Measurements from ENCODE around the gene NAPG. TPM values are rescaled to one million over a fixed set of nuclear protein-coding genes. Genes with fewer than 3 reads are reported as not detected.
A peak's percentile ranks its signal among the peaks of the same experiment; 100 is the strongest.

NAPG gene
- total and polyA plus RNA-seq, 10 of the 15 experiments (the other 5 are each of a cell fraction or from before 2014, with no cell fraction given): 20.5 to 34.8 (median 24.0) TPM

DNA sequence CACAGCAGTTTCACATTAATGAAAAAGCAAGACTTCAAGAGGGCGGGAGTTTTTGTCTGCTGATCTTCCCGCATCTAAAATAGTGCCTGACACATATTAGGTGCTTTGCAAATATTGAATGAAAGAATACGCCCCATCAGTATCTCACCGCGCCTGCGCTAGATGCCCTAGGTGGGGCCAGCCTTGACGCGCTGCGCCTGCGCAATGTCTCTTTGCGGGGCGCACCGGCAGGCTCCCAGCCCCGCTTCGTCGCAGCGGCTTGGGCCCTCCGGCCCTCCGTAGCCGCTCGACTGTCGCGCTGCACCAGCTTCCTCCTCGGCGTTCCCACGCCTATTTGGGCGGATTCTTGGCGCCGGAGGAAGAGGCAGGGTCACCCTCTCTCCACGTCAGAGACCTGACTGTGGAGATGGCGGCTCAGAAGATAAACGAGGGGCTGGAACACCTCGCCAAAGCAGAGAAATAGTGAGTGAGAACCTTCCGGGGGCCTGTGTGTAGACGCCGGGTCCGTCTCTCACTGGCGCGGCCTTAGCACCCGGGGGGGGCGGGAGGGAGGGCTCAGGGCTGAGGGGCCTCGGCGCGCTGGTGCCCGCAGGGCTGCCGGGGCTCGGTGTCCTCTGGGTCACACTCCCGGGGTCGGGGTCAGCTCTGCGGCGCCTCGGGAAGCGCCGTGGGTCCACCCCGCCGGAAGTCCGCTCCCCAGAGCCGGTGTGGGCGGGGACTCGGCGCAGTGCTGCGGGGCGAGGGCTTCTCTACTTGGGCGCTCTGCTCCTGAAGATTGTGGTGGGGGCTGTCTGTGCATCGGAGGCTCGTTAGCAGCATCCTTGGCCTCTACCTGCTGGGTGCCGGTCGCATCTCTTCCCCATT, at the start of gene NAPG (continued):
- TF ChIP-seq, protein P1, sequence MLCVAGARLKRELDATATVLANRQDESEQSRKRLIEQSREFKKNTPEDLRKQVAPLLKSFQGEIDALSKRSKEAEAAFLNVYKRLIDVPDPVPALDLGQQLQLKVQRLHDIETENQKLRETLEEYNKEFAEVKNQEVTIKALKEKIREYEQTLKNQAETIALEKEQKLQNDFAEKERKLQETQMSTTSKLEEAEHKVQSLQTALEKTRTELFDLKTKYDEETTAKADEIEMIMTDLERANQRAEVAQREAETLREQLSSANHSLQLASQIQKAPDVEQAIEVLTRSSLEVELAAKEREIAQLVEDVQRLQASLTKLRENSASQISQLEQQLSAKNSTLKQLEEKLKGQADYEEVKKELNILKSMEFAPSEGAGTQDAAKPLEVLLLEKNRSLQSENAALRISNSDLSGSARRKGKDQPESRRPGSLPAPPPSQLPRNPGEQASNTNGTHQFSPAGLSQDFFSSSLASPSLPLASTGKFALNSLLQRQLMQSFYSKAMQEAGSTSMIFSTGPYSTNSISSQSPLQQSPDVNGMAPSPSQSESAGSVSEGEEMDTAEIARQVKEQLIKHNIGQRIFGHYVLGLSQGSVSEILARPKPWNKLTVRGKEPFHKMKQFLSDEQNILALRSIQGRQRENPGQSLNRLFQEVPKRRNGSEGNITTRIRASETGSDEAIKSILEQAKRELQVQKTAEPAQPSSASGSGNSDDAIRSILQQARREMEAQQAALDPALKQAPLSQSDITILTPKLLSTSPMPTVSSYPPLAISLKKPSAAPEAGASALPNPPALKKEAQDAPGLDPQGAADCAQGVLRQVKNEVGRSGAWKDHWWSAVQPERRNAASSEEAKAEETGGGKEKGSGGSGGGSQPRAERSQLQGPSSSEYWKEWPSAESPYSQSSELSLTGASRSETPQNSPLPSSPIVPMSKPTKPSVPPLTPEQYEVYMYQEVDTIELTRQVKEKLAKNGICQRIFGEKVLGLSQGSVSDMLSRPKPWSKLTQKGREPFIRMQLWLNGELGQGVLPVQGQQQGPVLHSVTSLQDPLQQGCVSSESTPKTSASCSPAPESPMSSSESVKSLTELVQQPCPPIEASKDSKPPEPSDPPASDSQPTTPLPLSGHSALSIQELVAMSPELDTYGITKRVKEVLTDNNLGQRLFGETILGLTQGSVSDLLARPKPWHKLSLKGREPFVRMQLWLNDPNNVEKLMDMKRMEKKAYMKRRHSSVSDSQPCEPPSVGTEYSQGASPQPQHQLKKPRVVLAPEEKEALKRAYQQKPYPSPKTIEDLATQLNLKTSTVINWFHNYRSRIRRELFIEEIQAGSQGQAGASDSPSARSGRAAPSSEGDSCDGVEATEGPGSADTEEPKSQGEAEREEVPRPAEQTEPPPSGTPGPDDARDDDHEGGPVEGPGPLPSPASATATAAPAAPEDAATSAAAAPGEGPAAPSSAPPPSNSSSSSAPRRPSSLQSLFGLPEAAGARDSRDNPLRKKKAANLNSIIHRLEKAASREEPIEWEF (IDR thresholded peaks at IDR 0.05; ENCODE audit: insufficient replicate concordance, low read depth, low read length): no peak
- no peak for TF ChIP-seq SMC3 (IDR thresholded peaks at IDR 0.05; ENCODE audit: borderline replicate concordance, low read length)
- TF ChIP-seq KLF5 (IDR thresholded peaks at IDR 0.05; ENCODE audit: partially characterized antibody): no peak
- TF ChIP-seq PAX8 (IDR thresholded peaks at IDR 0.05): no peak
- TF ChIP-seq RELA (IDR thresholded peaks at IDR 0.05; ENCODE audit: borderline replicate concordance, partially characterized antibody): peak; percentile 51
- no peak for TF ChIP-seq IKZF2 (IDR thresholded peaks at IDR 0.05)
- TF ChIP-seq CHD1 (IDR thresholded peaks at IDR 0.05; ENCODE audit: low read depth, low read length): 0 out of 2 replicates have a peak, but pooled peaks have one; percentile 29
- TF ChIP-seq, protein P2, sequence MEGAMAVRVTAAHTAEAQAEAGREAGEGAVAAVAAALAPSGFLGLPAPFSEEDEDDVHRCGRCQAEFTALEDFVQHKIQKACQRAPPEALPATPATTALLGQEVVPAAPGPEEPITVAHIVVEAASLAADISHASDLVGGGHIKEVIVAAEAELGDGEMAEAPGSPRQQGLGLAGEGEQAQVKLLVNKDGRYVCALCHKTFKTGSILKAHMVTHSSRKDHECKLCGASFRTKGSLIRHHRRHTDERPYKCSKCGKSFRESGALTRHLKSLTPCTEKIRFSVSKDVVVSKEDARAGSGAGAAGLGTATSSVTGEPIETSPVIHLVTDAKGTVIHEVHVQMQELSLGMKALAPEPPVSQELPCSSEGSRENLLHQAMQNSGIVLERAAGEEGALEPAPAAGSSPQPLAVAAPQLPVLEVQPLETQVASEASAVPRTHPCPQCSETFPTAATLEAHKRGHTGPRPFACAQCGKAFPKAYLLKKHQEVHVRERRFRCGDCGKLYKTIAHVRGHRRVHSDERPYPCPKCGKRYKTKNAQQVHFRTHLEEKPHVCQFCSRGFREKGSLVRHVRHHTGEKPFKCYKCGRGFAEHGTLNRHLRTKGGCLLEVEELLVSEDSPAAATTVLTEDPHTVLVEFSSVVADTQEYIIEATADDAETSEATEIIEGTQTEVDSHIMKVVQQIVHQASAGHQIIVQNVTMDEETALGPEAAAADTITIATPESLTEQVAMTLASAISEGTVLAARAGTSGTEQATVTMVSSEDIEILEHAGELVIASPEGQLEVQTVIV (IDR thresholded peaks at IDR 0.05; ENCODE audit: borderline replicate concordance, partially characterized antibody): peak; percentile 81
- TF ChIP-seq ZZZ3 (IDR thresholded peaks at IDR 0.05; ENCODE audit: control insufficient read depth, insufficient read length, low read depth): no peak
- peak; percentile 57 for TF ChIP-seq MYC (IDR thresholded peaks at IDR 0.05; ENCODE audit: insufficient read depth, insufficient read length, insufficient replicate concordance, low read length, severe bottlenecking)
- no peak for TF ChIP-seq ZSCAN29 (IDR thresholded peaks at IDR 0.05)
- TF ChIP-seq BHLHE40 (IDR thresholded peaks at IDR 0.05; ENCODE audit: borderline replicate concordance in 1 of 2, low read depth in 2 of 2, low read length in 1 of 2): peak in 1 of 2 experiments; percentile 68; a peak in 2 of 4 replicates
- TF ChIP-seq SIN3A (IDR thresholded peaks at IDR 0.05; ENCODE audit: low read depth, low read length): peak; percentile 78
- no peak for TF ChIP-seq BMI1 (IDR thresholded peaks at IDR 0.05; ENCODE audit: borderline replicate concordance)
- TF ChIP-seq BACH1 (IDR thresholded peaks at IDR 0.05; ENCODE audit: borderline replicate concordance): no peak
- TF ChIP-seq, protein P3, sequence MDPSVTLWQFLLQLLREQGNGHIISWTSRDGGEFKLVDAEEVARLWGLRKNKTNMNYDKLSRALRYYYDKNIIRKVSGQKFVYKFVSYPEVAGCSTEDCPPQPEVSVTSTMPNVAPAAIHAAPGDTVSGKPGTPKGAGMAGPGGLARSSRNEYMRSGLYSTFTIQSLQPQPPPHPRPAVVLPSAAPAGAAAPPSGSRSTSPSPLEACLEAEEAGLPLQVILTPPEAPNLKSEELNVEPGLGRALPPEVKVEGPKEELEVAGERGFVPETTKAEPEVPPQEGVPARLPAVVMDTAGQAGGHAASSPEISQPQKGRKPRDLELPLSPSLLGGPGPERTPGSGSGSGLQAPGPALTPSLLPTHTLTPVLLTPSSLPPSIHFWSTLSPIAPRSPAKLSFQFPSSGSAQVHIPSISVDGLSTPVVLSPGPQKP (IDR thresholded peaks at IDR 0.05; ENCODE audit: low read depth, low read length): no peak
- TF ChIP-seq, protein P4, sequence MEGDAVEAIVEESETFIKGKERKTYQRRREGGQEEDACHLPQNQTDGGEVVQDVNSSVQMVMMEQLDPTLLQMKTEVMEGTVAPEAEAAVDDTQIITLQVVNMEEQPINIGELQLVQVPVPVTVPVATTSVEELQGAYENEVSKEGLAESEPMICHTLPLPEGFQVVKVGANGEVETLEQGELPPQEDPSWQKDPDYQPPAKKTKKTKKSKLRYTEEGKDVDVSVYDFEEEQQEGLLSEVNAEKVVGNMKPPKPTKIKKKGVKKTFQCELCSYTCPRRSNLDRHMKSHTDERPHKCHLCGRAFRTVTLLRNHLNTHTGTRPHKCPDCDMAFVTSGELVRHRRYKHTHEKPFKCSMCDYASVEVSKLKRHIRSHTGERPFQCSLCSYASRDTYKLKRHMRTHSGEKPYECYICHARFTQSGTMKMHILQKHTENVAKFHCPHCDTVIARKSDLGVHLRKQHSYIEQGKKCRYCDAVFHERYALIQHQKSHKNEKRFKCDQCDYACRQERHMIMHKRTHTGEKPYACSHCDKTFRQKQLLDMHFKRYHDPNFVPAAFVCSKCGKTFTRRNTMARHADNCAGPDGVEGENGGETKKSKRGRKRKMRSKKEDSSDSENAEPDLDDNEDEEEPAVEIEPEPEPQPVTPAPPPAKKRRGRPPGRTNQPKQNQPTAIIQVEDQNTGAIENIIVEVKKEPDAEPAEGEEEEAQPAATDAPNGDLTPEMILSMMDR (IDR thresholded peaks at IDR 0.05 in 2 of 3, conservative IDR thresholded peaks at IDR 0.05 in 1 of 3; ENCODE audit: control insufficient read depth in 2 of 3, extremely low read depth in 1 of 3, insufficient read depth in 1 of 3, low read depth in 3 of 3, low read length in 3 of 3): no peak
- no peak for TF ChIP-seq NFXL1 (IDR thresholded peaks at IDR 0.05; ENCODE audit: borderline replicate concordance)

Data from GM12878 (cell line).